ENCODE results near the gene STXBP1. TPM values are rescaled to one million over a fixed set of nuclear protein-coding genes. Genes with fewer than 3 reads are reported as not detected.
A peak's percentile ranks its signal among the peaks of the same experiment; 100 is the strongest.

The STXBP1 gene
- polyA plus RNA-seq, 5 donors, result 41.0 to 50.4 (median 46.0) TPM

DNA sequence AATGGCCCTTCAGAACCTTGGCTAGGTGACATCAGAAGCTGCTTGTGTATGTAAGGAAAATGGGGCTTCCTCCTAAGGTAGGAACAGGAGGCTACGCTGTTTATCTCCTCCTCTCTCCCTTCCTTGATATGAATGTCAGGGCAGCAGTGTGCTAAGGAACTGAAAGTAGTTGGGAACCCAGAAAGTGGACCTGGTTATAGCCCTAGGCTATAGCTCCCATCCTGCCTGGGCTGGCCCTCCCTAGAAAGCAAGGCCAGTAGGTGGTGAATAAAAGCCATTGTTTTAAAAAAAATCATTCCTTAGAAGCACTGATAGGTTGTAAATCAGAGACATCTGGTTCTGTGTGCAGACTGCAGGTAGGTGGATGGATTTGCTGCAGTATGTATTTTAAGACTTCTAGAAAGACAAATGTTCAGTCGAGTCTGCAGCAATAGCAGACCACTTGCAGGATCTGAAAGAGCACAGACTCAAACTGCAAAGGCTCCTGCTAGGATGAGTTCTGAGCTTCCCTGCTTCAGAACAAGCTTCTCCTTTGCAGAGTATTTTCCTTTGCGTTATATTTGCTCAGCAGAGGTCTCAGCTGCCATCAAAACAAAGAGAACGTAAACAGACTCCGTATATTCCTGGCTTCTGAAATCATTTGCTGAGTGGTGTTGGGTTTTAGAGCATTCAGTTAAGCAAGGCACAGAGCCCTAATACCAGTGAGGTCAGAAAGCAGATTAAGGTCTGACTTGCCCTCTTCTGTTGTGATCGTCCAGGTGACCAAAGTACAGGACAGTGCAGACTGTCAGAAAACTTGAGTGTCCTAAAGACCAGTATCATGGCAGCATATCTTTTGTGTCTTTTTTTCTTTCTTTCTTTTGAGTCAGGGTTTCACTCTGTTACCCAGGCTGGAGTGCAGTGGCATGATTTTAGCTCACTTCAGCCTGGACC, 74.7 kb downstream of the STXBP1 start:
- no peak for DNase-seq

DNA sequence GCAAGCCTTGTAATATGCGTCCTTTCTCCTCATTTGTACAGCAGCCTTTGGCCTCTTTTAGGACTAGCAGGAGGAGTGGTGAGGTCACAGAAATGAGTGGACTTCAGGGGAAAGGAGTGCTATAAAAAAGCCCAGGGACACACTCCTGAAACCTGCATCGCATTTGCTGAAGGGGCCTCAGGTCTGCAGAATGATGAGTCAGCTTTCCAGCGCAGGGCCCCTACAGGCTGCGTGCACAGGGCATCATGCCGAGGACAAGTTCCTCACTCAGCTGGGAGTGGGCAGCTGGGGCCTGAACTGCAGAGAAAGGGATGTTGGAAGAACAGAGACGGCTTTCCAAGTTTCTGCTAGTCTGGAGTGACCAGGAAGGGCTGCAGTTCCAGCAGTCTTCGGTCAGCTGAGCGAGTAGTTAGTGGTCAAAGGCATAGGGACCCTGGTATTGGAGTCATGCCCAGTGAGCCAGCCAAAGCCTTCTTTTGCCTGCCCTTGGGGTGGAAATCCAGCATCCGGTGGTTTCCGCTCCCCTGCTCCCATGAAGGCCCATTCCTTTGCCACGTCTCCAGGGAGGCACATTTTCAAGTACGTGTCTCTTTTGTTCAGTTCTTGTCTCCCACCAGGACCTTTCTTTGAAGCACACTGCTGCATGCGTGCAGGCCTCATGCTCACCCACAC, 77.4 kb downstream of the STXBP1 start:
- no peak for DNase-seq

DNA sequence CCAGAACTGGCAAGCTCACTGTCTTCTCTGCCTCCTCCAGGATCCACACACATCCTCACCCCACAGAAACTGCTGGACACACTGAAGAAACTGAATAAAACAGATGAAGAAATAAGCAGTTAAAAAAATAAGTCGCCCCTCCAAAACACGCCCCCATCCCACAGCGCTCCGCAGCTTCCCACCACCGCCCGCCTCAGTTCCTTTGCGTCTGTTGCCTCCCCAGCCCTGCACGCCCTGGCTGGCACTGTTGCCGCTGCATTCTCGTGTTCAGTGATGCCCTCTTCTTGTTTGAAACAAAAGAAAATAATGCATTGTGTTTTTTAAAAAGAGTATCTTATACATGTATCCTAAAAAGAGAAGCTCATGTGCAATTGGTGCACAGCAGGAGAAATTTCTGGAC, 78.7 kb downstream of the STXBP1 start:
- no peak for DNase-seq

DNA sequence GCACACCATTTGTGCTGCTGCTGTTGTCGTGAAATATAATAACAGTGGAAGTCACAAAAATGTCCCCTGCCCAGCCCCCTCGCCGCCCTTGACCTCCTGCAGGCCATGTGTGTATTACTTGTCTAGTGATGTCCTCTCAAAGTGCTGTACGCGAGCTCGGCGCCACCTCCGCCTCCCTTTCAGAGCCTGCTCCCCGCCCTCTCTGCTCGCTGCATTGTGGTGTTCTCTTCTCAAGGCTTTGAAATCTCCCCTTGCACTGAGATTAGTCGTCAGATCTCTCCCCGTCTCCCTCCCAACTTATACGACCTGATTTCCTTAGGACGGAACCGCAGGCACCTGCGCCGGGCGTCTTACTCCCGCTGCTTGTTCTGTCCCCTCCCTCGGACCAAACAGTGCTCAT, 80.0 kb downstream of the STXBP1 start:
- DNase-seq, result no peak

DNA sequence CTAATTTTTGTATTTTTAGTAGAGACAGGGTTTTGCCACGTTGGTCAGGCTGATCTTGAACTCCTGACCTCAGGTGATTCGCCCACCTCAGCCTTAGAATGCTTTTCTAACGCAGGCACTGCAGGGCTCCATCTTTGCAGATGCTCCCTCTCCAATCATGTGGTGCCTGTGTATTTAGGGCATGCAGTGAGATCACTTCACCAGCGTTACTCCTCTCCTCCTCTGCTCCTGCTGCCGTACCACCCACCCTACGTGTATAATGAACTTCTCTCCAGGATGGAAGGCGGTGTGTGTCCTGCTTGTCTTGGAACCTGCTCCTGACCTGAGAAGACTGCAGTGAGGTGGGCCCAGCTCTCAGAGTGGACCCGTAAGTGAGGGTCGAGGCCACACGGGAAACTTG, 81.1 kb downstream of the STXBP1 start:
- no peak for DNase-seq

DNA sequence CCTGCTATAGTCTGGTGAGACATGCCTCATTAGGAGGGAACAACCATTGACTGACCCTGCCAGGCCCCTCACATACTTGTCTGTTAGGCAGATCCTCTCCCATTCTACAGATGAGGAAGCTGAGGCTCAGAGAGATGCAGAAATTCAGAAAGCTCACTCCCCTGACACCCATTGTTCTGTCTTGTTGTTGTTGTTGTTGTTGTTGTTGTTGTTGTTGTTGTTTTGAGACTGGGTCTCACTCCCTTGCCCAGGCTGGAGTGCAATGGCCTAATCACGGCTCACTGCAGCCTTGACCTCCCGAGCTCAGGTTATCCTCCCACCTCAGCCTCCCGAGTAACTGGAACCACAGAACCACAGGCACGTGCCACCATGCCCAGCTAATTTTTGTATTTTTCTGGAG, 81.6 kb downstream of the STXBP1 start:
- DNase-seq, result no peak

DNA sequence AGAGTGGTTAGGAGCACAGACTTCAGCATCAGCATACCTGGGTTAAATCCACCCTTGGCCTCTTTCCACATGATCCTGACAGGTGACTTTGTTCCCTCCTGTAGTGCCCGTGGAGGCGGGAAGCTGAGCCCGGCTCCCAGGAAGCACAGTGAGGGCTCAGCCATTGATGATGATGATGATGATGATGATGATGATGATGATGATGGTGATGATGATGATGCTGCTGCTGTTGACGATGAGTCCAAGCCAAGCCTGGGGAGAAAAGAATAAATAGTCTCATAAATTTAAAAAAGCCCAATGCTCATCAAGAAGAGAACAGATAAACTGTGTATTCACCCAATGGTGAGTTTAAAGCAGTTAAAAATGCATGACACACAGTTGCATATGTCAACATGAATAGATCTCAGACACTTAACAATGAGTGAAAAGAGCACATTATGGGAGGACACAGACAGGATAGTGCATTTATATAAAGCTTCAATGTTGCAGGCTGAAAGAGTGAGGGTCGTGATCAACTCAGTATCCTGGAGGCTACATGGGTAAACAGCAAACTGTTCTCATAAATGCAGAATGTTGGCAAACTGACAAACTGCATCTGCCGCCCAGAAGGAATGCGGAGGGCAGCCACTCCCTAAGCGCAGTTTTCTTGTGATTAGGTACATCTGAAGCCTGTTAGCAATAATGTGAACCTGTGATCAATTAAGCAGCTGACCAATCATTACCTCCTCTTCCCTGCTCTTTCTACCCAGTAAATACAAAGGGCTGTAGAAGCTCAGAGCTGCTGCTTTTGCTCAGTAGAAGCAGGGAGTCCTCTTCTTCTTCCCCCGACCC, 83.0 kb downstream of the STXBP1 start:
- DNase-seq, result peak in 1 of 2 donors; percentile 20

DNA sequence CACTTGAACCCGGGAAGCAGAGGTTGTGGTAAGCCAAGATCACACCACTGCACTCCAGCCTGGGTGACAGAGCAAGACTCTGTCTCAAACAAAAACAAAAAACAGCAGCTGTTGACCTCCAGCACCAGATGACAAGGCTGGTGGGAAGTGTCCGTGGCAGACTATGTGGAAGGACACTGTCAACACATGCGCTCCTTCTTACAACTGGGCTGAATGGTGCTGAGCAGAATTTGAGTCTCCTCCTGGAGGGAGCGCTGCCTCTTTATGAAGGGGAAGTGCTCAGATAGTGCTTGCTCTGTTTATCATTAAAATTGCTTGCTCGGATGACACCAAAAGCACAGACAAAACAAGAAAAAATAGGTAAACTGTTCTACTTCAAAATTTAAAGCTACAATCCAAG, 85.5 kb downstream of the STXBP1 start:
- no peak for DNase-seq

DNA sequence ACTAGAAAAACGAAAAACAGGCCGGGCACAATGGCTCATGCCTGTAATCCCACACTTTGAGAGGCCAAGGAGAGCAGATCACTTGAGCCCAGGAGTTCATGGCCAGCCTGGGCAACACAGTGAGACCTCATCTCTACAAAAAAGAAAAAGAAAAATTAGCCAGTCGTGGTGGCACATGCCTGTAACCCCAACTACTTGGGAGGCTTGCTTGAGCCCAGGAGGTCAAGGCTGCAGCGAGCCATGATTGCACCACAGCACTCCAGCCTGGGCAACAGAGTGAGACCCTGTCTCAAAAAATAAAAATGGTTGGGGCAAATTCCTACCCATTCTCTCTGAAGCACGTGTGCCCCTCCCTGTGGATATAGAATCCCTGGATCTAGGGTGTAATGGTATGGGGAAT, 86.3 kb downstream of the STXBP1 start:
- DNase-seq, result no peak

DNA sequence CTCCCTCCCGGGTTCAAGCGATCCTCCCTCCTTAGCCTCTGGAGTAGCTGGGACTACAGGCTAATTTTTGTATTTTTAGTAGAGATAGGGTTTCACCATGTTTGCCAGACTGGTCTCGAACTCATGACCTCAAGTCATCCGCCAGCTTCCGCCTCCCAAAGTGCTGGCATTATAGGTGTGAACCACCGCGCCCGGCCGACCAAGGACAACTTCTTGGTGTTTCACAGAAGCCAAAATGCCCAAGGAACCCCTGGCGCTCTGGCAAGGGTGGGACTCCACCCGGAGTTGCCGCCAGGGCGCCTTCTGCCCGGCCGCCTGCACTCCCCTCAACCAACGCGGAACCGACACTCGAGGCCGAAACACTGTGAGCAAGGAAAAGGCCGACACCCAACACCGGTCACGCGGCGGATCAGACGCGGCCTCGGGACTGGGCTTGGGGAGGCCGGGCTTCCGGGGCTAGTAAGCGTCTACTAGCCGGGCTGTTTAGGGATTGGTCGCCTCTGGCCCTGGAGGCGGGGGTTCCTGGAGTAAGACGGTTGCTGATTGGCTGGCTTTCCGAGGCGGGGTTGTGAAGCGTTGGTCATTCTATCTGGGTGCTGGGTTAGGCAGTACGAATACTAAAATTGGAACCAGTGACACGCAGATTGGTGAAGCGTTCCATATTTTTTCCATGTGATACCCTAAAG, 87.1 kb downstream of the STXBP1 start:
- DNase-seq, result peak; percentile 91 to 94

DNA sequence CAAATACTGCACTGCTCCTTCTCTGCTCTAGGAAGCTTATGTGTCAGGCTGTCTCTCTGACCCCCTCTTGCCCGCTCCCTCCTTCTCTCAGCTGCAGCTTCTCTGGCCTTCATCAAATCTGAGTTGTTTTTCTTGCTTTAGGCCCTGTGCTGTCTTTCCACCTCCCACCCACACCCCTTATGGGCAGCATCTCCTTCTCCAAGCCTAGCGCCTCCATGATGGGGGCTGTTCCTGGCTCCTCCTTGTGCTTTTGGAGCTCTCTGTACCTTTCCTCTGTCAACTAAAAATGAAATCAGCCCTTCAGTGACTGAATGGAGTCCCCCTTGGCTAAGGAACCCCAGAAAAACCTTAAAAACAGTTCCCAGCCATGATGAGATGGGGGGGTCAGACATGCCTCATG, 88.1 kb downstream of the STXBP1 start:
- no peak for DNase-seq

DNA sequence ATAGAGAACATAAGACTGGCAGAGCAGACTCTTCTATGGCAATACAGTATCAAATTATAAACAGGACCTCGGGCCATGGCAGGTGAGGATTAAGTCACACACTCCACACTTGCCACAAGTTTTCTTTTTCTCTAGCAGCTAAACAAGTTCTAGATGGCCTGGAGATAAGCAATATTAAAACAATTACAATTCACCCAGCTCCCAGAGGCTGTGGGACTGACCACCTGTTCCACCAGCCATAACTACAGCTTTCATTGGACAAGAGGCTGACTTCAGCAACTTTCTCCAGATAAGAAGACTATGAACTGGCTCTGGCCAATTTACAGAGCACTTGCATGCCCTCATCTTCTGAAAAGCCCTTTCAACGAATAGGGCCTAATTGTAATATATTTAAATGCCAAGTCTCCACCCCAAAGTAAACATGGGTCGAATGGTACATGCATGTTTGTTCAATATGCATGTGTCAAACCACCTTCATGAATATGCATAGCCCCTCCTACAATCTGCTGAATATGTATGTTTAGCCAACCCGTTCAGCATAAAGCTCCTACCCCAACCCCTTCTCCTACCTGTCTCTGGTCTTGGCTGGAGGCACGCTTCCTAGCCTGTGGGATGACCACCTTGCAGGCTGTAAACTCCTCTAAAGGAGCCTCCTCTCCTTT, 88.6 kb downstream of the STXBP1 start:
- no peak for DNase-seq

DNA sequence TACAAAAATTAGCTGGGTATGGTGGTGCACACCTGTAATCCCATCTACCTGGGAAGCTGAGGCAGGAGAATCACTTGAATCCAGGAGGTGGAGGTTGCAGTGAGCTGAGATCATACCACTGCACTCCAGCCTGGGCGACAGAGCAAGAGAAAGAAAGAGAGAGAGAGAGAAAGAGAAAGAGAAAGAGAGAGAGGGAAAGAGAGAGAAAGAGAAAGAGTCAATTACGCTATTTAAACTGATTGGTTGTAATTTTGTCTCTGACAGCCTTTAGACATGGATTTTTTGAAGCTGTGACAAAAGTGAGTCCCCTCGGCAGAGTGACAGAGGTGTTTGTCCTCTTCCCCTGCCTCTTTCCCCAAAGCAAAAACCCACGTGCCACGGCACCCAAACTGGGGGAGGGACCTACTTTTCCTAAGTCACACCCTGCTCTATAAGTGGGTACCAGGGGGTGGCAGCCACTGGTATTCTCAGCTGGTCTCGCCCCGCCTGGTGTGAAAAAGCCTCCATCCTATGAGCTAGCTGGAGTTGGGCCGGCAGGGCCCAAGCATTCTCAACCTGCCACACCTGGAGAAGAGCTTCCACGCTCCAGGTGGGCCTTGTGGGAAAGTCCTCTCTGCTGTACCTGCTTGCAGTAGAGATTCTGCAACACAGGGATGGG, 91.3 kb downstream of the STXBP1 start:
- no peak for DNase-seq

DNA sequence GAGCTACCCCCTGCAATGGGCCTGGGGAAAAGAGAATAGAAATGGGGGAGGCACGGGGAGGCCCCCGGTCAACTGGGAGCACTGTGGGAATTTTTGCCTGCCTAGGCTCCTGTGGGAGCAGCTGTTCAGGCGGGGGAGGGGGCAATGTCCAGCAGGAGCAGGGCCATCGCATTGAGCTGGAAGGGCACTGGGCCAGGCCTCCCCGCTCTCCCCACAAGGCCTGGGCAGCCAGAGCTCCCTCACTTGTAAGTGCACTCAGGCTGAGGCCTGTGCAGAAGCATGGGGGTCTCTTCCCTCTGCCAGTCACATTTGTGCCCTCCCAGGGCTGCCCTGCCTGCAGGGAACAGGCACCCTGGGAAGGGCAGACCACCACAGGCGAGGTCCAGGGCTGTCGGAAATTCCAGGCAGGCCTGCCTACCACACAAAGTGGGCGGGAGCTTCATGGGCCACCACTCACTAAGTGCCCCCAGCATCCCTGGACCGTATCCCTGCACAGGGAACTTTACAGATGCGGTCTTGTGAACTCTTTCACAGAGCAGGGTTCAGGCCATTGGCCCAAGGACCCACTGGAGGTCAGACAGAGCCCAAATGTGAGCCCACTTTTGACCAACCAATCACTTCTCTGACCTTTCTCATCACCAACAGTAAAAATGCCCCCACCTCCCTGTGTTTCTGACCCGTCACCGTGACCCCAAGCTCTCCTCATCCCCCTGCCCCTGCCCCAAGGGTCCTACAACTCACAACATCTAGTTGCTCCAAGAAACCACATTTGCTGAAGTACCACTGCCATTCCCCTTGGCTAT, 93.7 kb downstream of the STXBP1 start:
- no peak for DNase-seq

DNA sequence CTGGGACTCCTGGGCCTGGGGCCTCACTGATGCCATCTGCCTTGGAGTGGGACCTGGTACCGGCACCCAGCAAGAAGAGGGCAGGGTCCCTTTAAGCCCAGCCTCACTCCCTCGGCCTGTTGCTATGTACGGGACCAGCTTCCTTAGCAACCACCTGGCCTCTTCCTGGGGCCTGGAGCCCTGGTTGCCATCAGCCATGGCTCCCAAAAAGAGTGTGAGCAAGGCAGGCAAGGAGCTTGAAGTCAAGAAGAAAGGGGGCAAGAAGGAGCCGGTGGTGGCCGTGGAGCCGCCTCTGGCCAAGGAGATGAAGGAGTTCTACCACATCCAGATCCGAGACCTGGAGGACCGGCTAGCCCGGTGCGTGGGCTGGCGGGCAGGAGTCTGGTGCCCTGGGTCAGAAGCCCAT, 94.8 kb downstream of the STXBP1 start, which contains the start of gene CFAP157:
TSS of gene CFAP157 (plus strand) at position 153 of the 406 bp plus-strand sequence. CDS start at position 197, 44 bp downstream.
- DNase-seq, result no peak

DNA sequence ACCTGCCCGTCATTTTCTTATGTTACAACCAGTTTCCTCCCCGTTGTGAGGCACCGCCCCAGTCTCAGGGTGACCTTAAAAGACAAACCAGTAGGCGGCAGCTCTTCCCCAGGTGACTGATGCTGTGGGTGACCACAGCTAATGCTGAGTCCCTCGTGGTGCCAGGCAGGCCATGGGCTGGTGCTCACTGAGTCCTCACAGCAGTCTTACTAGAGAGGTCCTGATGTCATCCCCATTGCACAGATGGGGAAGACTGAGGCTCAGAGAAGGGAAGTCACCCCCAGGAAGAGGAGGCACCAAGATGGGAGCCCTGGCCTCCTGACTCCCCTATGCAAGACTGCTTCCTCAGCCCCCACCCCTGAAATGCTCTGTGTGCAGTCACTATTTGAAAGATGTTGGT, 95.7 kb downstream of the STXBP1 start:
- DNase-seq, result no peak

DNA sequence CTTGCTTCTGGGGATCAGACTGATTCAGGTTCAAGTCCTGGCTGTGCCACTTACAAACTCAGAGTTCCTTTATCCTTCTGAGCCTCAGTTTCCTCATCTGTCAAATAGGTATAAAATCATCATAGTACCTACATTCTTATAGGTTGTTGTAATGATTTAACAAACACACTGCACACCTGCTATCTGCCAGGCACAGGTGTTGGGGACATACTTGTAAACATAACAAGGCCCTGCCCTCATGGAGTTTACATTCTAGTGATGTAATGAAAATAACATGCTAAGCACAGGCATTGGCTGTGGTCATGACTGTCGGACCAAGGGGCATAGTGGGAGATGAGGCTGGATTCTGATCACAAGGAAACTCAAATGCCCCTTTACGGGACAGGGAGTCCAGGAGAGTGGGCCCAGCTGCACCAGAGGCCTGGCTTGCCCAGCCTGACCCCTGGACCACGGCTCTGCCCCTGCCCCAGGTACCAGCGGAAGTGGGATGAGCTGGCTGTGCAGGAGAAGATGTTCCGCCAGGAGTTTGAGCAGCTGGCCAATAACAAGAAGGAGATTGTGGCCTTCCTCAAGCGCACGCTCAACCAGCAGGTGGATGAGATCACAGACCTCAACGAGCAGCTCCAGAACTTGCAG, 97.0 kb downstream of the STXBP1 start:
- no peak for DNase-seq

DNA sequence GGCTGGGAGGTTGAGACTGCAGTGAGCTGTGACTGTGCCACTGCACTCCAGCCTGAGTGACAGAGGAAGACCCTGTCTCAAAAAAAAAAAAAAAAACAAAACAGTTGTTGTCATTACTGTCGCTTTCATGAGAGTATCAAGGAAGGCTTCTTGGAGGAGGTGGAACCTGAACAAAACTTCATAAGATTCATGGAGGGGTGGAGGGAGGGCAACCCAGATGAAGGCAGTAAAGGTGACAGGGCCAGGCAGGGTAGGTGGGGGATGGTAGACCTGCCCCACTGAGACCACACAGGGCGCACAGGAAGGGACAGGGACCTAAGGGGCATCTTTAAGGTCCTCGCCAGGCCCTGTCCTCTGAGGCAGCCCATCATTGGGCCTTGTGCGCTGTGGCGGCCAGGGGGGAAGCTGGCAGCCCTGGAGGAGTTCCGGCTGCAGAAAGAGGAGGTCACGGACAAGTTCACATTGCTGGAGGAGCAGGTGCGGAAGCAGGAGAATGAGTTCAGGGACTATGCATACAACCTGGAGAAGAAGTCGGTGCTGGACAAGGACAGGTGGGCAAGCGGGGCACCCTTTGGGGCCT, 98.2 kb downstream of the STXBP1 start:
- no peak for DNase-seq

DNA sequence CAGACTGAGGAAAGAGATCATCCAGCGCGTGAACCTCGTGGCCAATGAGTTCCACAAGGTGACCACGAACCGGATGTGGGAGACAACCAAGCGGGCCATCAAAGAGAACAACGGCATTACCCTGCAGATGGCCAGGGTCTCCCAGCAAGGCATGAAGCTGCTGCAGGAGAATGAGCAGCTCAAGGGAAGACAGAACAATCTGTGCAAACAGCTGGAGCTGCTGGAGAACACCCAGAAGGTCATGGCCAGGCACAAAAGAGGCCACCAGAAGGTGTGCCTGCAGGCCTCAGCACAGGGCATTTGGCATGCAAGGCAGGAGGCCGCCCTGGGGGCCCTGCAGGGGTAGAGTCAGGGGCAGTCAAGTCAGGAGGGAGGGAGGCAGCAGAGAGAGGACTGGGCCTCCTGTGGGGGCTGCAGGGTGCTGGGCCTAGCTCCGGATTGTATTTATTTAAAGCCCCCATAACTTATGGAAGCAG, 99.2 kb downstream of the STXBP1 start:
- no peak for DNase-seq
